ENCODE data around the gene CACNG5.

Gene CACNG5, protein sequence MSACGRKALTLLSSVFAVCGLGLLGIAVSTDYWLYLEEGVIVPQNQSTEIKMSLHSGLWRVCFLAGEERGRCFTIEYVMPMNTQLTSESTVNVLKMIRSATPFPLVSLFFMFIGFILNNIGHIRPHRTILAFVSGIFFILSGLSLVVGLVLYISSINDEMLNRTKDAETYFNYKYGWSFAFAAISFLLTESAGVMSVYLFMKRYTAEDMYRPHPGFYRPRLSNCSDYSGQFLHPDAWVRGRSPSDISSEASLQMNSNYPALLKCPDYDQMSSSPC

DNA sequence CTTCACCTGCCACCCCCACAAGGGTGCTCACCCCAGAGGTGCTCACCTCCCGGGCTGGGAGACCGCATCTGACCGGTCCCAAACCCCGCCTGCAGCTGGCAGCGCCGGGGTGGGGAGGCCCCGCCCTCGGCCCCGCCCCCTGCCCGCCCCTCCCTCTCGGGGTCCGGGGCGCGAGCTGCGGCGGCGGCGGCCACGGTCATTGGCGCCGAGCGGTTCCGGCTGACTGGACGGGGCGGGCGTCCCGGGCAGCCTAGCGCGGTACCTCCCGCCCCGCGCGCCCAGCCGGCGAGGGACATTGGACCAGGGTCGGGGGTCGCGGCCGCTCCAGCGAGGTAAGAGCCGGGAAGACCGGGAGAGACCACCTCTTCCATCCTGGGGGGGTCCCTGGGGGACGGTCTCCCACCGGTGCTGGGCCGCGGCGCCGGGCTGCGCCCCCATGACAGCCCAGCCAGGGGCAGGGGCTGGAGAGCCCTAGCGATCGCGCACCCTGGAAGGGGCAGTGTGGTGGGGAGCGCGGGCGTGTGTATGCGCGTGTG is at the start of gene CACNG5:
Gene CACNG5 (plus strand): TSS at position 199 of the 536 bp plus-strand sequence. CDS start 42,216 bp downstream, outside the sequence.
- no peak for DNase-seq (ENCODE audit: low spot score)

DNA sequence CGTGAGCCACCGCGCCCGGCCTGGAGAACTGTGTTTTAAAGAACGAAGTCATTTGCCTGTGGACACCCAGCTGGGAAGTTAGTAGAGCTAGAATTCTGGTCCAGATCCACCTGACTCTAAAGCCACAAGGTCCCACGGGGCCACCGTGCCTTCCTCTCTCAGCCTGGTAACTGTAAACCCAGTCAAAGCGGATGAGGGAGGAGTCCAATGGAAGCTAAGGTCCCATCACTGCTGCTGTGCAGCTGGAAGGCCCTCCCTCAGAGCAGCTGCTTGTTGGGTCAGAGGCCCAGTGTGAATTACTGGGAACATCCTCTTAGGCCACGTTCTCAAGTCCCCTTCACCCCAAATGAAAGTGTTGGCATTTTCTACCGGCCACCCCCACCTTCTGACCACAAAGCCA is 48.8 kb upstream of the CACNG5 start:
- DNase-seq (ENCODE audit: low spot score): no peak

DNA sequence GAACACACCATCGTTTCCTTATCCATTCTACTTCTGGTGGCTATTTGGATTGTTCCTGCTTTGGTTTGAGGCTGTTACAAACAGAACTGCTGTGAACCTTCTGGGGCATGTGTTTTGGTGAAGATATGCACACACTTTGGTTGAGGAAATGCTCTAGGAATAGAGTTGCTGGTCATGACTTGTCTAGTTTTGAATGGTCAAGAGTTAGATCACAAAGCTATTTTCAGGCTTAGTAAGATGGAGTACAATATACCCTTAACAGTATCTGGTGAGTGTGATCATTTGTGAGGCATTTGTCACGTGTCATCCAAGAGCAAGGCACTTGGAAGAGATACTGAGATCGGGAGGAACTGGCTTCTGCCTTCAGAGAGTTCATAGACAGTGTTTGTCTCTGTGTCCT is 47.0 kb upstream of the CACNG5 start:
- DNase-seq (ENCODE audit: low spot score): no peak

DNA sequence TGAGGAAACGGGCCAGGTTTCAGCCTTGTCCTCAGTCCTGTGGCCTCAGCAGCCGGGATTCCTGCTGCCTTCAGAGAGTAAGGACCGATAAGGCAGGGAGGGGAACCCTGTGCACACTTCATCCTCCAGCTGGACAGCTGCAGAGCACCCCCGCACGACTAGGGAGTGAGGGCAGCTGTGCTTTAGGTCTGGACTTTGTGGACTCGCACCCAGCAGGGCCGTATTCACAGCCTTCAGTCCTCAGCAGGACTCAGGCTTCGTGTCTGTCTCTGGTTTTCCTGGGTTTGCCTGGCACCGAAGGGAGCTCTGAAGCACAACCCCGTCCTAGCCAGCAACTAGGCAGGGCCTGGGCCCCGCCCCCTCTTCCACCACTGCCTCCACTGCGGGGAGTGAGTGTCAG is 45.8 kb upstream of the CACNG5 start:
- DNase-seq (ENCODE audit: low spot score): no peak

DNA sequence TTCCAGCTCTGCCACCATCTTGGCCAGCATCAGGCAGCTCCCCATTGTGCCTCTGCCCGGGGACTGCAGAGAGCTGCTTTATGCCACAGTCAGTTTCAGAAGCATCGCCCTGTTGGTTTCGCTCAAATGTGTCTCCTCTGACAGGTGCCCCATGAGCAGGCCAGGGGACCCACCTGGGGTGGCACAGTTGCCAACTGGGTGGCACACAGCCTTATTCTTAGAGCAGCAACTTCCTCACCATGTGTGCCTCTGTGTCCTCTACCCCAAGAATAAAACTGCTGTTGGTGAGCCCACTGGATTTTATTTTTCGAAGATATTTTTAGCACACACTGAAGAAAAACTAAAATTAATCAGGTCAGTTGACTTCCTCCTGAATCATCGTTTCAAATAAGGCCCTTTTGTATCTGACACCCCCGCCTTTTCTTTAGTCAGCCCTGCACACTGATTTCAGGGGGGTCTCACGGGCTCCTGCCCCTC is 44.9 kb upstream of the CACNG5 start:
- no peak for DNase-seq (ENCODE audit: low spot score)

DNA sequence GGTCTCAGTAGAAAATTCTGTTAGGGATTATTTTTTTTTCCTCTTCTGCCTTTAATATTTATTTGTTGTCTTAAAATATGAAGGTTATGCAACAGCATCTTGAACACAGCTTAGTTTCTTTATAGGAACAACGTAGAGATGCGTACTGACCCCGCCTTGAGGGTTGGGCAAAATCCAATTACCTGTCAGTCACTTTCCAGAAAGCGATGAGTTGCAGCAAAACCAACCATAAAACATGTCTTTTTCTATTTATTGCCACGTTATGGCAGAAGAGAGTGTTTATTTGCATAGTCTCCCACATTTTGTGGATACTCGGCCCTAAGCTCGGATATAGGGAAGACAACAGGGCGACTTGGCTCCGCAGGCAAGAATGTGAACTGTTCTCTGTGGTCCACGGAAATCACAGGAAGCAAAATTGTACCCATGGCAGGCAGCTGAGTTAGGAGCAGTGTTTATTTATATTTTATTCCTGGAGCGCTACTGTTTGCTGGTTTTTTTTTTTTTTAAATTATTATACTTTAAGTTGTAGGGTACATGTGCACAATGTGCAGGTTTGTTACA is 44.3 kb upstream of the CACNG5 start:
- DNase-seq (ENCODE audit: low spot score): no peak

DNA sequence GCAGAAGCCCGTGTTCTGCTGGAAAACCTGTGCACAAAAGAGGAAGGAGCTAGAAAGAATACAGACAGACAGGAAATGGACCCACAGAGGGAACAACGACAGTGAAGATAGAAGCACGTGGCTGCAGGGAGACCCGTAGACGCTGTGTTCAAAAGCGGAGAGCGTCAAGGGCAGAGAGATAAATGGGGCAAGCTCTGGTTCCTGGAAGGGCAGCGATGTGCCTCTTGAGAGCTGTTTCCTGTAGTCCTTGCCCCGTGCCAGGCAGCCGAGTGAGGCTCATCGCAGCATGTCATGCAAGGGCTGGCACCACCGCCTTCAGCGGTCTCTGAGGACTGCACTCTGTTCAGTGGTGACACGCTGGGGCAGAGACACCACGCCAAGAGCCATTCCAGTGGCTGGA is 43.6 kb upstream of the CACNG5 start:
- DNase-seq (ENCODE audit: low spot score): no peak

DNA sequence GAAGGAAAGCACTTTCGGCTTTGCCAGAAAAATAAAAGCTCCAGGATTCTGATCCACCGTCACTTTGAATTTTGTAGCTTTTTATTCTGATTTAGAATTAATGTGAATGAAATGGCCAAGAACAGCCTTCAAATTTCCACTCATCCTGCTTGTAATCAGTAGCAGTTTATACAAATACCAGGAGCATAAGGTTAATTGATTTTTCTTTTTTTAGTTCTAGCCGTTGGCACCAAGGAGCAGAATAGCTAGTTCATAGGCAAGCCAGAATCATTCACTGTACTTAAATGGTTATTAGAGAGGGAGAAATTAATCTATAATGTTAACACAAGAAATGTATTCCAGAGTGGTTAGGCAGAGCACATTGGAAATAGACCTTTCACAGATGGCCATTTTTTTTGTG is 41.1 kb upstream of the CACNG5 start:
- no peak for DNase-seq (ENCODE audit: low spot score)

DNA sequence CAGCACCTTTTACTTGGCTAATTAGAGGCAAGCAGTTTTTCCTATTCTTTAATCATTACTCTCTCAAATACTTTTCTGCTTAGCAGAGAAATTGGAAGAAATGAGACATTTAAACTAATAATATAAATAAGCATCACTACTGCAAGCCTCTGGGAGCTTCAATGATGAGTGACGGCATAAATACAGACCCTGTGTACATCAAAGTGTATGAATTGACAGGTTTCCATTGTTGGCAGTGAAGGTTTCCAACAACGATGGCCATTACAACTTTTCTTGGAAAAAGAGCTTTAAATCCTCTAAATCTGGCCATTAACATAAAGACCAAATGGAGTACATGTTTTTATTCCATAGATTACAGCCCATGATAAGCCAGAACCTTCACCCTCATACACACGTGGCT is 39.4 kb upstream of the CACNG5 start:
- DNase-seq (ENCODE audit: low spot score): no peak

DNA sequence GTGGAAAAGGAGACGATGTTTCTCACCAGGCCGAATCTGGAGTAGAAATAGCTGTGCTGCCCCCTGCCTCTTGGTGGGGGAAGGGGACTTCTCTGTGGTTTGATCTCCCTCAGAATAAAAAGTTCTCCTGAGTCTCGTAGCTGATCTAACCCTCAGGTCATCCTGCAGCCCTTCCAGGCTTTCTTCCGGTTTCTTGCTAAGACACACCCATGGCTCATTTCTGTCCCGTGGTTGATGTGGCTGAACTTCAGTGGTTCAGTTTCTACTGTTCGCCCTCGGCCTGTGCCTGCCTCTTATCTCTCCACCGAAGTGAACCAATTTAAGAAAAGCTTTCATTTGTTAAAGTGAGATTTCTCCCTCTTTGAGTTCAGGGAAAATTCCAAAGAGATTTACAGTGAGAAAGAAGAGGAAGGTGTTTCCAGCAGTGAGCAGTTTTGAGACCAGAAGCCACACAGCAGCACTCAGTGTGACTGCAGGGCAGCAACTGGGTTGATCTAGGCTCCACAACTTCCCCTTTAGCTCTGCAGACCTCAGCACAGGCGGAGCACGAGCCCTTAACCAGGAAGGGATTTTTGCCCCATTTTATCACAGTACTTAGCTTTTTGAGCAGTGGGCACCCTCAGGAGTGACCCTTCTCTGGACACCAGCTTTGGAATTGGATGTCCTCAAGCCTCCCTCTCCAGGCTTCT is 34.9 kb upstream of the CACNG5 start:
- DNase-seq (ENCODE audit: low spot score): no peak

DNA sequence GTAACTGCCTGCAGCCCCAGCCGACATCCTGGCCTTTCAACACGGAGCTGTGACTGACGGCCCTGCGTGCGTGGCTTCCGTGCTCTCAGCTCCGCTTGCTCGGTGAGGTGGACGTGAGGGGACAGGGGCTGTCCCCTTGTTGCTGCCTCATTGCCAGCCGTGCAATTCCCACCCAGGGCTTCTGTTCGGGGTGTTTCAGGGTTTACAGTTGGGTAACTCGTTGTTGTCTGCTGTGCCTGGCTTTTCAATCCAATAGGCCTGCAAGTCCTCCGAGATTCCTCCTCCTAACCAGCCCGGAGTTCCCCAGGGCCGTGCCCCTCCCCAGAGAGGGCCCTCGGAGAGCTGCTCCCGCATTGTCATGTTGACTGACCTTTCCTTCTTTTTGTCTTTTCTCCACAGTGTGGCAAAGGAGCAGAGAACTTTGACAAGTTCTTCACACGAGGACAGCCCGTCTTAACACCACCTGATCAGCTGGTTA is 31.4 kb upstream of the CACNG5 start:
- DNase-seq (ENCODE audit: low spot score): no peak

DNA sequence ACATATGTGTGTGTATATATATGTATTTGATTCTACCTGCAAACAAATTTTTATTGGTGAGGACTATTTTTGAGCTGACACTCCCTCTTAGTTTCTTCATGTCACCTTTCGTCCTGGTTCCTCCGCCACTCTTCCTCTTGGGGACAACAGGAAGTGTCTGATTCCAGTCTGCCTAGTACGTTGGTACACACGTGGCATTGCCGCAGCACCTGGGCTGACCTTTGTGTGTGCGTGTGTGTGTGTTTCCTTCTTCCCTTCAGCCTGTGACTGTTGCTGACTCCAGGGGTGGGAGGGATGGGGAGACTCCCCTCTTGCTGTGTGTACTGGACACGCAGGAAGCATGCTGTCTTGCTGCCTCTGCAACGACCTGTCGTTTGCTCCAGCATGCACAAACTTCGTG is 29.4 kb upstream of the CACNG5 start:
- no peak for DNase-seq (ENCODE audit: low spot score)

DNA sequence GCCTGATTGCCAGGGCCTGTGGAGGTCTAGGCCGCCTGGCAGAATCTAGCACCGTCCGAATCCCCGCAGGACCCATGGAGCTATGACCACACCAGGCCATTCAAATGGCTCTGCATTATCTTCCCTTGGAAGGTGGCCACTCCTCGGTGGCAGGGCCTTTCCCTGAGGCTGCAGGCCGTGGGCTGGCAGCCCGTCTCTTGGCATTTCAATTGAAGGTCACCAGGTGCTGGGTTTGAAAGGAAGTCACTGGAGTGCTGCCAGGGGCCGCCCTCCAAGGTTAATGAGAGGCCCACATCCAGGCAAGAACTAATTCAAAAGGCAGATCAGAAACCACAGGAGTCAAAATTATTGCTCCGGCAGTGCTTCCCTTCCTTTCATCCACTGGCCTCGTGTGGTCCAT is 27.7 kb upstream of the CACNG5 start:
- DNase-seq (ENCODE audit: low spot score): no peak

DNA sequence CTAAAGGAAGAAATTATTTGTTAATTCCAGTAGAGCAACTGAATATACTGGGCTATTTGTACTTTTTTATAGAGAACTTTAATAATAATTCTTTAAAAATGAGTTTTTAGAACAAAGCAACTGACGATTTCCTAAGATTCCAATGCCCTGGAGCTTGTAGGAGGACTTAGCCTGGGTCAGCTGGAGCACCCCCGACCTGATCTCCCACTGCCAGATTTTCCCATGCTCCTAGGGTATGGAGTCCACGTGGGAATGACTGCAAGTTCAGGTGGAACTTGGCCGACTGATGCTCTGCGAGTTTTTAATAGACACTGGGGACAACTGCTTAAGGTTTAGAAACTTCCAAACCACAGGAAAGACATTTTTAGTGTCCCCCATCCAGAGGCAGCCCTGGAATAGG is 25.5 kb upstream of the CACNG5 start:
- no peak for DNase-seq (ENCODE audit: low spot score)

DNA sequence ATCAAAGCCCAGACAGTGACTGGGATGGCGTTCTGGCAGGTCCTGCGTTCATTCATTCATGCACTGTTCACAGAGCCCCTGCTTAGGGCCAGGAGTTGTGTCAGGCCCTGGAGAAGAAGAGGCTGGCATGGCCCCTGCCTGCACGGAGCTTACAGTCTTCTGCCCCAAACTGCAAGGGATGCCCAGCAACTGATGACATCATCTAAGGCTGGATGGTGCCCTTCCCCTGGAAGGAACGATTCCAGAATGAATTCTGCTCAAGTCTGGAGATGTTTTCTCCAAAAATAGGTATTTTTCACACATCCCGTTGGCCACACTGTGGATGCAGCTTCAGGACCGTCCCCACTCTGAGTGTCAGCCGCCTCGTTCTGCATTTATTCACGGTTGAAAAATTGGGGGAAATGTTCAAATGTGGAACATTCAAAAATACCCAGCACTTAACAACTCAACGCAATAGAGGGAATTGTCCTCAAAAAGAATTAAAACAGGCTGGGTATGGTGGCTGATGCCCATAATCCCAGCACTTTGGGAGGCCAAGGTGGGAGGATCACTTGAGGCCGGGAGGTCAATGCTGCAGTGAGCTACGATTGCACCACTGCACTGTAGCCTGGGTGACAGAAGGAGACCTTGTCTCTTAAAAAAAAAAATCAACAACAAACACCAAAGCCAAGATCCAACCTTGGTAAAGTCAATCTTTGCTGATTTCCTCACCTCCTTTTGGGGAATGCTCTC is 23.8 kb upstream of the CACNG5 start:
- DNase-seq (ENCODE audit: low spot score): no peak

DNA sequence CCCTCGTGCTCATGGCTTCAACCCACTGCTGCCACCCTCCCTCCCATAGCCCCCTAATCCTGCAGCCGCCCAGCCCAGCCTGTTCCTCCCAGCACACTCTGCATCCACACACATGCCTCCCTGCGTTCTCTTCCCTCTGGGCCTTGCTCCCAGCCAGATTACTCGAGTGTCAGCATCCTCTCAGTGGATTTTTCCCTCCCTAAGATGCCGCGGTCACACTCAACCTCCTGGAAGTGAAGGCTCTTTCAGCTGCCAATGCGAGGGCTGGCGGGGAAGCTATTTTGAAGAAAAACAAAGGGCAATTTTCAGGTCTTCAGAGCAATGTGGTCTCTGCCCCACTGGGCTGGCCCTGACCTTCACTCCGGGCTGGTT is 23.2 kb upstream of the CACNG5 start:
- no peak for DNase-seq (ENCODE audit: low spot score)

DNA sequence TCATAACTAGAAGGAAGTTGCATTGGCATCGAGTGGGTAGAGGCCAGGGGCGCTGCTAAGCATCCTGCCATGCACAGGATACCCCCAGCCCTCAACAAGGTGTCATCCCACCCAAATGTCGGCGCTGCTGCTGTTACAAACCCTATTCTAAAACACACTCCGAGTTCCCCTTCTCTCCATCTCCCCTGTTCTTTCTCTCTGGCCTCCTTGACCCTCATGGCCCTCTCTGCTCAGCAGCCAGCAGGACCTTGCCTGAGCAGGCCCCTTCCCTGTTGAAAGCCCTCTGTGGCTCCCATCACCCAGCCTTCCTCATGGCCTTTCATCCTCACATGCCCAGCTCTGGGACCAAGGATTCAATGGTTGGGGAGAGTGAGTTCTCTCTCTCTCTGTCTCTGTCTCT is 22.3 kb upstream of the CACNG5 start:
- no peak for DNase-seq (ENCODE audit: low spot score)

DNA sequence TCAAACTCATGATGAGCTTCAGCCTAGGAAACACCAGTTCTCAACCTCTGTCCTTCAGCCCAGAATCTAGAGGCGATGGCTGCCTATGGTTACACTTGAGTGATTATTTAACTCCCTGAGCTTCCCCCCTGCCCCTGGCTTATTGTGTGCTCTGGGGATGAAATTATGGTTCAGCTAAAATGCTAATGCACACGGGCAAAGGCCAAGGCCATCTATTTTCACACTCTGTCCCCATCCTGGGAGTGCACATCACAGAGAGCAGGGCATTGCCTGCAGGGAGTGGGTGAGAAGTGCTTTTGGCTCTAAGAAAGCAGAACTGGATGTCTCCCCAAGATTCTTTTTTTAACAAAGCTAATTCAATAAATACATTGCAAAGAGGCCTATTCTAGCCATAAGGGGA is 21.6 kb upstream of the CACNG5 start:
- no peak for DNase-seq (ENCODE audit: low spot score)

DNA sequence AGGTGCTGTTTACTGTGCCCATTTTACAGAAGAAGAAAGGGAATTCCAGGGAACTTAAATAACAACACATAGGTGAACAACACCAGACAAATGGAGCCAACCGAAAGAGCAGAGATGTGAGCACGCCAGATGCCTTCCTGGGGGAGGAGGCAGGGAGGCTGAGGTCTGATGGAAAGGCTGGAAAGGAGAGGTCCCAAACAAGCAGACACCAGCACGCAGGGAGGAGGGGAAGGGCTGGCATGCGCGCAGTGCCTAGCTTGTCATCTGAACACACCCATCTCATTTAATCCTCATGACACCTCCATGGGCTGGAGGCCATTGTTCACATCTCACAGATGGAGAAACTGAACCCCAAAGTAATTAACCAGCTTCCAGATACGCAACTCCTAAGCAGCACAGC is 20.9 kb upstream of the CACNG5 start:
- DNase-seq (ENCODE audit: low spot score): no peak

DNA sequence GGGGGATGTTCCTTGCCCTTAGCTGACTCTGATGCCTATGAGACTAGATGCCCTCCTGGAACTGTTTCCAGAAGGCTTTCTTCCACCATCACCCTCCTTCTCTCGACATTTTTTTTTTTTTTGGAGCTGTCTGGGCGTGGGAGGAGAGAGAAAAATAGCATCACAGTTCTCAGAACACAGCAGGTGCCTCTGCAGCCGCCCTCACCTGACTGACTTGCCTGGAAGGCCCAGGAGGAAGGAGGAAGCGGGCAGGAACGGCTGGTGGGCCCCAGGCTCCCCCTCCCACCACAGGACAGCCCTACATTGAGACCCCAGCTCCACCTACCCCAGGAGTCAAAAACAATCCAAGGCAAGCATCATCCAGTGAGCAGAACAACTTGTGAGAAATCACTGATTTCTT is 20.3 kb upstream of the CACNG5 start:
- no peak for DNase-seq (ENCODE audit: low spot score)

DNA sequence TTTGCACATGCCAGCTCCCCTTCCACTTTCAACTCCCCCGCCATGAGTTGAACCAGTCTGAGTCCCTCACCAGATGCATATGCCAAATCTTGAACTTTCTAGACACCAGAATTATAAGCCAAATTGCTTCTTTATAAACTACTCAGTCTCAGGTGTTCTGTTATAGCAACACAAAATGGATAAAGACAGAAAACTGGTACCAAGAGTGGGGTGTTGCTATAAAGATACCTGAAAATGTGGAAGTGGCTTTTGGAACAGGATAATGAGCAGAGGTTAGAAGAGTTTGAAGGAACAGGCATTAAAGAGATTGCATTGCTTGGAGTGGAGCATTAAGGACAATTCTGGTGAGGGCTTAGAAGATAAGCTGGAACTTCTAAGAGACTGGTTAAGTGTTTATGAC is 17.2 kb upstream of the CACNG5 start:
- DNase-seq (ENCODE audit: low spot score): no peak

DNA sequence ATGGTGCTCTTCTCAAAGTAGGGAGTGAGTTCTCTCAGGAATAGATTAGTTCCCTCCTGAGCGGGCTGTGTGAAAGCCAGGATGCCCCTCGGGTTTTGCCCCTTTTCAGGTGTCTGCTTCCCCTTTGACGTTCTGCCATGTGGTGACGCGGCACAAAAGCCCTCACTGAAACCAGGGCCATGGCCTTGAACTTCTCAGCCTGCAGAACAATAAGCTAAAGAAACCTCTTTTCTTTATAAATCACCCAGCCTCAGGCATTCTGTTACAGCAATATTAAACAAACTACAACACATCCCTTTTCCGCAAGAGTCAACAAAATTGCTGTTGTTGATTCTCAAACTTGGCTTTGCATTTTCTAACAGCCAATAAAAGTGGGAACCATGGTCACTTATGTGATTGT is 15.5 kb upstream of the CACNG5 start:
- no peak for DNase-seq (ENCODE audit: low spot score)

DNA sequence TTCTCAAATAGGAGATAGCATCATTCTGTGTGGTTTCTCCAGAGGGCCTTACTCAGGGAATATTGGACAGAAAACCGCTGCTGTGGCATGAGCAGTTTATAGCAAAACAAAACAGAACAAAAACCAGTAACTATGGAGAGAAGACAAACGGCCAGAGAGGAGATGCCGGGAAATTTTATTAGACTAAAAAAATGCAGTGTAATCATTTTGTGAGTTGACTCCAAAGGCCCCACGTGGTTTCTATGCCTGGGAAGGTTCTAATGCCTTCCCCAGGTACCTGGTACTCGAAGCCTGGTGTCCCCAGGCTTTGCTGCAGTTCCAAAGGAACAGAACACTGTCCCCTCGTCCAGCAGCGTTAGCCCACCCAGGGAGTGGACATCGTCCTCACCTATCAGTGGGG is 12.9 kb upstream of the CACNG5 start:
- no peak for DNase-seq (ENCODE audit: low spot score)
